HS-27A (cell line): ENCODE results near the gene CLSTN2.

Experiments
- DNase-seq: peaks from one replicate; pipeline ENCODE4 v3.0.0-alpha.2; 2012; ENCODE audit warnings: low read depth, missing footprints

The CLSTN2 gene

DNA sequence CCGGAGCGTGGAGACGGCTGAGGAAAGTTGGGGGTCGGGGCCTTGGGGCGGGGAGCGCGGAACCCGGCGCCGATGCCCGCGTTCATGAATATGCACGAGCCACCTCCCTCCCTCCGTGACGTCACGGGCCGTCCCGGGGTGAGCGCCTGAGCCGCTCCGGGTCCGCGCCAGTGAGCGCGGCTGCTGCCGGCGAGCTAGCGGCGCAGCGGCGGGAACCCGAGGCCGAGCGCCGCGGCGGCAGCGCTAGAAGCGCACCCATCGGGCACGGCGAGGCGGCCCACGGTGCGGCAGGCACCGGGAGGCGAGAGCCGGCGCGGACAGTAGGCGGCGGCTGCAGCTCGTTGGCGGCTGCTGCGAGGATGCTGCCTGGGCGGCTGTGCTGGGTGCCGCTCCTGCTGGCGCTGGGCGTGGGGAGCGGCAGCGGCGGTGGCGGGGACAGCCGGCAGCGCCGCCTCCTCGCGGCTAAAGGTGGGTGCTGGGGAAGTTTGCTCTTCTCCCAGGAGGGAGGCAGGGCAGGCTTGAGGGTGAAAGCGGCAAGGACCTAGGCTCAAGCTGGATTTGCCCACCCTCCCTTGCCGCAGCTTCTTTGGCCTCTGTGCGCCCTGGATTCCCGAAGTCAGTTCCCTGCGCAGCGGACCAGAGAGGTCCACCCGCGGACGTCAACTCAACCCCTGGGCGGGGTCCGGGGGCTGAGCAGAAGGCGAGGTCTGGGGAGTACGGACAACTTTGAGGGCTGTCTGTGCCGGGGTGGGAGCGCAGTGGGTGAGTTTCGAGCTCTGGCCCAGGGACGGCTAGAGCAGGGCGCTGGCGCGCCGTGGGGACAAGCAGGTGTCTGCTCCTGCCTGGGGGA, at the start of gene CLSTN2:
CLSTN2 (plus strand) TSS at position 170 of the 850 bp plus-strand sequence.
- DNase-seq, result no peak

DNA sequence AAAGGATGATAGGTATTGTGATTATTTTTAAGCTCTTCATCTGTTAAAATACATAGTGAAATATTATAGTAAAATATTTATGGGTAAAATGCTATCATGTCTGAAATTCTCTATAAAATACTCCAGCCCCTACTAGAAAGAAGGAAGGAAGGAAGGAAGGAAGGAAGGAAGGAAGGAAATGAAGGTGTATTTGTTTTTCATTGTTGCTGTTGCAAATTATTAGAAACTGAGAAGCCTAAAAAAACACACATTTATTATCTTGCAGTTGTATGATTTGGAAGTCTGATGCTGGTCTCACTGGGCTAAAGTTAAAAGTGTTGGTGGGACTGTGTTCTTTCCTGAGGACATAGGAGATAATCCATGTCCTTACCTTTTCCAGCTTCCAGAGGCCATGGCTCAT, 47.6 kb upstream of the CLSTN2 start:
- DNase-seq, result no peak

DNA sequence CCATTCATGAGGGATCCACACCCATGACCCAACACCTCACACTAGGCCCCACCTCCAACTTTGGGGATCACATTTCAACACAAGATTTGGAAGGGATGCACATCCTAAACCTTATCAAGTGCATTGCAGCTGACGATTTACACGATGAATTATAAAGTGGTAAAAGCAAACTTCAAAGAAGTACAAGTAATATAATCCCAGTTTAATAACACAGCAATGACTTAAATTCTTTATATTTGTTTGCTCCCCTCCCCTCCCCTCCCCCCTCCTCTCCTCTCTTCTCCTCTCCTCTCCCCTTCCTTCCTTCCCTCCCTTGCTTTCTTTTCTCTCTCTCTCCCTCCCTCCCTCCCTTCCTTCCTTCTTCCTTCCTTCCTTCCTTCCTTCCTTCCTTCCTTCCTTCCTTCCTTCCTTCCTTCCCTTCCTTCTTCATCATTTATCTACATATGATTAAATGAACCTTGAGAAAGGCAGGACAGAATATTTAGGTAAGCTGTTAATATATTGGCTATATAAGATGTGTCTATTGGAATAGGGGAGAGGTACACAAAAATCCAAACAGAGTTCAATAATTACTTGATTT, 46.3 kb upstream of the CLSTN2 start:
- no peak for DNase-seq

DNA sequence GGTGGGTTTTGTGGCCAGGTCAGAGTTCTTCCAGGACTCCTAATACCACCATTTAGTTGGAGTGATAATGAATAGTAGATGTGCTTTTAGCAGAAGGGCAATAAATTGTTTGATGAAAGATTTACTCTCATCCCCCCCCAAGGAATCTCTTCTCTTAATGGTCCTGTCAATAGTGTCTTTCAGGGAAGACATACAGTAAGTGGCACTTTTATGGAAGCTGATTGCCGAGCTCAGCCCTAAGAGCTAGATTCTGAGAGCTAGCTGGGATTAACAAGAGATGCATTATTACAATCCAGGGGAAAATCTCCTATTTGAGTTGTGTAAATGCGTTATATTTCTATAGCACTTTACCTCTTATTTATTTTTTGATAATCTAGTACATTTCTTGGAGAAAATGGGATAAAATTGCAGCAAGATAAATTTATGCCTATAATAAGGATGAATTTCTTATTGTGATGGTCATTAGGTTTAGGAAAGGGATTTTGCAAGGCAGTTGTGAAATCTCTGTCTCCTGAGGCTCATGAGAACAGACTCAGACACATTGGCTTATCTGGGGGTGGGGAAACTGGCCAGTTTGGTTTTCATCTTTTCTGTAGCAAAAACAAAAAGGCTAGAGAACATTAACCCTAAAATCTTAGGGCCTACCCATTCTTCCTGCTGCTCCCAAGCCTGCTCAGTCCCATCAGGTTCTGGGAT, 41.6 kb upstream of the CLSTN2 start:
- no peak for DNase-seq

DNA sequence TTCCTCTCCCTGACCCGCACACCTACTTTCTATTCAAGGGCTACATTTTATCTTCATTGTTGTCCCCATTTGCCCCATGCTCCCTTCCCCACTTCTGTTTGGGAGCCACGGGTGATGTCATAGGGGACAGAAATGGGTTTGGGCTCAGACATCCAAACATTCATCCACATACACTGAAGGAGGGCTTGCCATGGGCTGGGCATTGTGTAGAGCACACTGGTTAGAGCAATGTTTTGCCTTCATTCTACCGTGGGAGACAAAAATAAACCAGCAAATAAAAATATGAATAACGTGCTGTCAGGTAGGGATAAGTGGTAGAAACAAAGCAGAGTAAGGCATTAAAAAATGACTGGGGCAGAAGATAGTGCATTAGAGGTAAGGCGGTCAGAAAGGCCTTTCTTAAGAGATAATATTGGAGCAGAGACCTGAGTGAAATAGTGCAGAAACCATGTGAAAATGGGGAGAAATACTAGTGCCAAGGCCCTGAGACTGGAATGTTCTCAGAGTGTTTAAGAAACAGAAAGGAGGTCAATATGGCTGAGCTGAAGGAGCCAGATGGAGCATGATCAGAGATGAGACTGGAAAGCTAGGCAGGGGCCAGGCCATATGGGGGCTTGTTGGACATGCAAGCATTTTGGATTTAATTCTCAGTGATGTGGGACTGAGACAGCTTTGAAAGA, 40.9 kb upstream of the CLSTN2 start:
- no peak for DNase-seq

DNA sequence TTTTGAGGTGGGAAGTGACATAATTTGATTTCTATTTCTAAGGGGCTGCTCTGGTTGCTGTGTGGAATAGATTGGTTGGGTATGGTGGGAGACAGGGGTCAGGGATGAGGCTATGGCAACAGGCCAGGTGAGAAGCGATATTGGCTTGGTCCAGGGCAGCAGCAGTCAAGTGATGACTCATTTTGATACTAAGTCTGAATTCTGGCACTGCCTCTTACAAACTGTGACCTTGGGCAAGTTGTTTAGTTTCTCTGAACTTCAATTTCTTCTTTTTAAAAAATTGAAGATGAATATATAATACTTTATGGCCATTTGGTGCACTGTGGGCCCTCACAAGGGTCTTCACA, 40.4 kb upstream of the CLSTN2 start:
- no peak for DNase-seq

DNA sequence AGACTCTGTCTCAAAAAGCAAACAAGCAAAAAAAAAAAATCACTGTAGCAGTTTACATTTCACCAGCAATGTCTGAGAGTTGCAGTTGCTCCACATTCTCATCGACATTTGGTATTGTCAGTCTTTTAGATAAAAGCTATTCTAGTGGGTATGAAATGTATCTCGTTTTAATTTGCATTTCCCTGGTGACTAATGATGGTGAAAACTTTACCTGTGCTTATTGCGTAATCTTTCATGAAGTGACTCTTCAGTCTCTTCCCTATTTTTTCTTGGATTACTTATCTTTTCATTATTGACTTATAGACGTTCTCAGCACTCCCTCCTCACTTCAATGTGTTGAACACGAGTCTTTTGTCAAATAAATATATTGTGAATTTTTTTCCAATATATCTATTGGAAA, 37.2 kb upstream of the CLSTN2 start:
- no peak for DNase-seq

DNA sequence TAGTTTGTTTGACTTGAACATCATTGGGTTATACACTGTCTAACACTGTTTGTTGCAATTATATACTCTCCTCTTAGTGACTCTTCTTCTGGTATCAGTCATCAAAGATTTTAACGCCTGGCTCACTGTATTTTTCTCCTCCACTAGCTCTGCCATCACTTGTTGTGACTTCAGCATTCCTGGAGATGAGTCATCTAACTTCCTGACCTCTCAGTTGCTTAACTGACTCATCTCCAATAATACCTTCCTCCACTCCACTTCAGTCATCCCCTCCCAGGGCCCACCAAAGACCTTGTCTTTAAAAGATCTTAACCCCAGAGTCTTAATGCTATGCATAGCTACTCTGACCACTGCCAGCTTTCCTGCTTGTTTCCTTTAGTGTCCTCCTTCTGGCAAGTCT, 28.6 kb upstream of the CLSTN2 start:
- DNase-seq, result no peak

DNA sequence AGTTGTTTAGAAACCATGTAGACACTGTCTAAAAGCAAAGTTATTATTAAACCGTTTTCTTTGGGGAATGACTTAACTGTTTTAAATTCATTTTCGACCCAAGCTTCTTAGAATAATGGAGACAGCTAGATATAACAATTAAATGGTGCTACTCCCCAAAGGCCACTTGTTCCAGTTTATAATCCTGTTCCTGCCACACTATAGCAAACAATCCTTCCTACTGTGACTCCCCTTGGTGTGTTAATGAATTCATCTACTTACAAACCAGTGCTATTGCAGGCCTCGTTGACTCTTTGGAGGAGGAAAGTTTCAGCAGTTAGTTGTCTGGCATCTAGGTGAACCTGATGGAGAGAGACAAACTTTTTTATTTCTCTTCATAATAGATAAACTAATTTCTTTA, 25.2 kb upstream of the CLSTN2 start:
- DNase-seq, result no peak

DNA sequence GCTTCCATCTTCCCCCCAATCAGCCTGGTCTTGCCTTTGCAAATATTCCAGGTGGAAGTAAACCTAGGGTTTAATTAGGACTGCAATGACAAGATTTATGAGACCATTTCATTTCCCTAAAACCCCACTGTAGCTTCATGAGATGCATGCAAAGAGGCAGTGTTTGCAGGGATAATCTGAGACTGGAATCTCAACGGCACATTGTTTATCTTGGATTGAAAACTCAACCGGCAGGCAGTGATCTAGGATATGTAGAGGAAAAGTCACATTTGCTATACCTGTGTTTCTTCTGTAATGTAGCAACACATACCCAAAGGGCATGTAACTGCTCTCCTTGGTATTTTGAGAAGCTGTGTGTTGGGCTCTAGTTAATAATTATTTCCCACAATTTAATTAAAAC, 18.7 kb upstream of the CLSTN2 start:
- no peak for DNase-seq

DNA sequence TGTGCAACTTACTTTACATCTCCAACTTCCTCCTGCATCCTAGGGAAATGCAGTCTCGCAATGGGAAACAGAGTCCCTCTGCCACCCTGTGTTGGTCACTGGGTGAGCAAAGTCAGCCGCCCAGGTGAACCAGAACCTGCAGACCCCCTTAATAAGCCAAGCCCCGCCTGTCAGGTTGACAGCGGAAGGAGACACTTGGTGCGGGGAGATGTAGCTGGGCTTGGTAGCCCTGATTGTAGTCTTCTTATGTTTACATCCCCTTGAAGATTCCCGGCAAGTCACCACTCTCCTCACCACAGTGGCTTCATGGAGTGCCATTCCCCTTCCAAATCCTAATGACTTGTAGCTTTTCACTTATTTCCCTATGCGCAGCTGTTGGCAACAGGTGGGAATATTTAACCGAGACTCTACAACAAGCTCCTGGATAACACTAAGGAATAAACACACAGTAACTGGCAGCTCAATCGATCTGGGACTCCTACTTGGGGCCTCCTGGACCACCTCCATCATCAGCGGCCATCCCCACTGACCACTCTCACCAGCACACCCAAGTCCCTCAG, 17.7 kb upstream of the CLSTN2 start:
- no peak for DNase-seq

DNA sequence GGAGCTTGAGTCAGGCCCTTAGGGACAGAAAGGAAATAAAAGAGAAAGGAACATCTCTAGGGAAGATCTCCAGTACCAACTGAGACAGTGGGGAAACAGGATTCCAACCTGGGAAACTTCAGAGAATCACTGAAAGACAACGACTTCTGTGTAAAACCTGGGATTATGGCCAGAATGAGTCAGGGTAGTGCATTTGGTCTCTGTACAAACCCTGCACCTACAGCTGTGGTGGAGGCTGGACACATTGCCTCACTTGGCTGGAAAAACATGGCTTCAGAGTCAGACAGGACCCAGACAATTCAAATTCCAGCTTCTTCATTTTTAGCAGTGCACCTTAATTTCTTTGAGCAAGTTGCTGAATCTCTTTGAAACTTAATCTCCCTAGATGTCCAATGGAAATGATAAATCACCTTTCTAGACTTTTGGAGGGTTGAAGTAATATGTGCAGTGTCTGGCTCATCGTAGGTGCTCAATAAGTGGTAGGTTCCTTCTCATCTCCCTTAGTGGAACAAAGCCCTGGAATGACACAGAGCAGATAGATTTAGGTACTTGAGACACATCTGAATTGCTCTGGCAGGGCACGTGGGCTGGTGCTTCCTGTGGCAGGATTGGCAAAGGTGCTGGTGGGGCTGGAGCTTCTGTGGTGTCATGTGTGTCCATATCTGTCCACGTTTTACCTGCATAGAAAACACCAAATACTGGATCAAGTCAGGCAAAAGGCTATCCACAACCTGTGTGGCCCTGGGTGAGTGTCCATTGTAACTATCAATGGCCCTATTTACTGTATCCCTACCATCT, 6.1 kb upstream of the CLSTN2 start:
- no peak for DNase-seq

DNA sequence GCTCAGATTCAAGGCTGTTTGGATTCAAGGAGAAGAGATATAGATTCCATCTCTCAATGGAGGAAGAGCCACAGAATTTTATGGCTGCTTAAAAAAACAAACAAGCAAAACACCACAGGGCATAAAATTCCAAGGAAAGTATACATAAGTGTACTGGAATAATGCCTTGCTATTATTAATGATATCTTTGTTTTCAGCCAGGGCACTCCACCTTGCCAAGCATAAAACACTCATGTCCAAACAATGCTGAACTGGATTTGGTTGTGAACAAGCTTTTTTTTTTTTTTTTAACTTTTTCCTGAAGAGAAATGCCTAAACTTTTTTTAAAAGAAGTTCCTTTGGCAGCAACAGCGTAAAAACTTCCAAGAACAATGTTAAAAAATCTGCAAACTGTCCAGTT, 4.8 kb upstream of the CLSTN2 start:
- no peak for DNase-seq

DNA sequence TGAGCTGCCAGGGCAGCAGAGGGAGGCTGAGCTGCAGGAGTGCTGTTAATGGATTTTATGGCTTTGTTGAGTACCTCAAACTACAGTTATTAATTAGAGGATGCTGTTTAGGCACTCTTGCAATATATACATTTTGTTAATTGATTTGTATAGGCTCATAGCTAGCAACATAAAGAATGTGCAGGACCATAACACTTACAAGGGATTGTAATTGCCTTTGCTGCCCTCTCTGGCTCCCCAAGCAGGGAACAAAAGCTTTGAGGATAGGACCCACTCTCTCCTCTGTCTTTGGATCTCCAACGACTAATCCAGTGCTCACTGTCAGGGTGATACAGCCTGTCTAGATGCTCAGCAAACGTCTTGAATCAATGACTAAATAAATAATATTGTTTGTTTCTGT, 1.2 kb upstream of the CLSTN2 start:
- DNase-seq, result no peak

DNA sequence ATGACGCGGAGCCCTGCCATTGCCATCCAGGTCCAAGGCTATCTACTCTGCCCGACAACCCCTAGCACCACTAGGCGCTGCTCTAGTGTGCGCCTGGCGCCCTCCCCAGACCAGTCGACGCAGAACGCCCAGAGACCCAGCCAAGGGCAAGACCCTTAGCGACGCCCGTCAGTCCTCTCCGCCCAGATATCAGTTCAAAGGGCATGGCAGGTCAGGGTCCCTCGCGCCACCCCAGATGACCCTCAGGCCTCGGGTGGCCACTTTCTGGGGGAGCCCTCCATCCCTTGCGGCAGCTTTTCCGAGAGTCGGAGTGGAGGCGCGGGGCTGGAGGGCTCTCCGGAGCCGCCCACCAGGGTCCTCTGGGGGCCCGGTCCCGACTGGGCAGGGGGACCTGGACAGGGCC, 371 bp upstream of the CLSTN2 start:
- no peak for DNase-seq

DNA sequence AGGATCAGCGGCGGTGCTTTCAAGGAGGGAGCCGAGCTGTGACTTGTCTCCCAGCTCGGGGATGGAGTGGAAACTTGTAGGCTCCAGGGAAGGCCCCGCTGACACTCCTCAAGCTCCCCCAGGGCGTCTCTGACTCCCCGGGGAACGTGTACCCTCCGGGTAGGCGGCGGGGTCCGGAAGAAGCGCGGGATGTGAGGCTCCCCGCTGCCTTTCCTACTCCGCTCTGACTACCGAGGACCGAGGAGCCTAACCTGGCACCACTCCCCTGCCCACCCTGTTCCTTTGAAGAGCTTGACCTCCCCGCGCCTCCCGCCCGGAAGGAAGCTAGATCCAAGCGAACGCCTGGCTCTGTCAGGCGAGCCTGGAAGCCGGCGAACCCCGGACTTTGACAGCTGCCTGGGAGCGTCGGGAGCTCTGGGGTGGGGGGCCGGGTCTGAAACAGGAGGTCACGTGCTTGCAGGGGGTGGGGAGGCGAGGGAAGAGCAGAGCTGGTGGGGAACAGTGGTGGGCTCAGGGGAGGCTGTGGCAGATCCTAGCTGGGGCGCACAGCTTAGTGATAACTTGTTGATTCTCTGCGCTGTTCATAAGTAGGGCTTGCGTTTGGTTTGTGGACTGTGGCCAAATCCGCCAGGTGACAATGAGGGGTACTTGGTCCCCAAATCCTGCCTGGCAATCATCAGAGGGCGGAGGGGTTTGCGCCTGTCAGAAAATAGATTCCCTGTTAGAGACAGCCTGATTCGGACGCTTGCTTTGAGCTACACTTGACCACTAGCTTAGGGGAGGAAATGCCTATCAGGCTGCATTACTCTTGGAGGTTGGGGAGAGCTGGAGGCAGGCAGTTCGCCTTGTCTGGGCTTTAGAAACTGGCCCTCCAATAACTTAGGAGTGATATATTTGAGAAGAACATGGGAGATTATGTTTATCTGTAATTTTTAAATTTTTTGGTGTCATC, 1.2 kb downstream of the CLSTN2 start:
- DNase-seq, result no peak

DNA sequence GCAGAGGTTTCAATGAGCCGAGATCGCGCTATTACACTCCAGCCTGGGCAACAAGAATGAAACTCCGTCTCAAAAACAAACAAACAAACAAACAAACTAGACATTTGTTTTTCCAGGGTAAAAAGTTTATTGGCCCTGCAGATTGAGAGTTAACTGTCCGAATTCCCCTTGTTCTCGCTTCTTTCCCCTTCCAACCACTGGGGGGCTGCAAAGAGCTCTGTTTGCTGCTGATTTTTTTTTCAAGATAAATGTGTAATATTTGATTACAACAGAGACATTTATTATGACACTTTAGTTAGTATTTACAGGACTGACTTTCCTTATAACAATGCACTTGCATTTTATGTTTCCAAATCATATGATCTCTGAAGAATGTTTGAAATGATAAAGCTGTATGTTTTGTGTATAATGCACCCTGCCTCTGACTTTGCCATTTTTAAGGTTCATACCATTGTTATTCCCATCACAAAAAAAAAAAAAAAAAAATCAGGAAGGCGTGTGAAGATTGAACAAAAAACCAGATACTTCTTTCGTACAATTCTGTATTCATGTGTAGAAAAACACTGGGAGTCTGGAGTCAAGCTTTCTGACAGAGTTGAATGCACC, 2.8 kb downstream of the CLSTN2 start:
- DNase-seq, result no peak

DNA sequence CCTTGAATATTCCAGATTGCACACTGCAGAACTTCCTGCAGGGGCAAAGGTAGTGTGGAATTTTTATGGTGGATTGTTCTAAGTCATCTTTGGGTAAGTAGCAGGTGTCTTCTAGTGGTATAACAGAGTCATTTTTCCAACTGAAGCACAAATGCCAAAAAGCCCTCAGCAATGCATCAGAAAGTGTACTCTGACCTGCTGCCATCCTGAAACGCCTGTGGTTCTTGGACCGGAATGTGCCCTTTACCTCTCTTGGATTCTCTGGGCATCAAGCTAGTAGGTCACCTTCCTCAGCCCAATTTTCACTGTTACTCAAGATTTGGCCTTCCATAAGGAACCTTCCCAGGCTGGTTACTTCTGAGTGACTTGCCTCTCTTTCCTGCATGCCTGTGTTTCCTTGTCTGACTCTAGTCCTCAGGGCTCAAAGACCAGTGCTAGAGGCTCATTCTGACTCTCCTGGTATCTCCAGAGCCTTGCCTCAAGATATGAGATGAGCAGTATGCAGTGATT, 4.8 kb downstream of the CLSTN2 start:
- no peak for DNase-seq

DNA sequence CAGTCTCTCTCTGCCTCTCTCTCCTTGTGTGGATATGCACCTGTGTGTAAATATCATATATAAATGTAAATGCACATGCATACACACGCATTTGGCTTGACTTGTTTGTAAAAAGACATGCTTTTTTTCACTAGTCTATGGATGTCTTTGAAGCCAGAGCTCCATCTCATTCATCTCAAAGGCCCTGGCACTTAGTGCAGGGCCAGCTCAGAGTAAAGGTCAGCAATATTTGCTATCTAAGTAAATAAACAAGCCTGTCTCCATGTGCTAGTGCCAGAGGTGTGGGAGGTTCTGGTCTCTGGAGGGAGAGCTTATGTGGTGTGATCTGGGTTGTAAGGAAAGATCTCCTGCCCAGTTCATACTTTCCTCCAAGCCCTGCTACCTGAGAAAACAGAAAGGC, 5.6 kb downstream of the CLSTN2 start:
- DNase-seq, result no peak

DNA sequence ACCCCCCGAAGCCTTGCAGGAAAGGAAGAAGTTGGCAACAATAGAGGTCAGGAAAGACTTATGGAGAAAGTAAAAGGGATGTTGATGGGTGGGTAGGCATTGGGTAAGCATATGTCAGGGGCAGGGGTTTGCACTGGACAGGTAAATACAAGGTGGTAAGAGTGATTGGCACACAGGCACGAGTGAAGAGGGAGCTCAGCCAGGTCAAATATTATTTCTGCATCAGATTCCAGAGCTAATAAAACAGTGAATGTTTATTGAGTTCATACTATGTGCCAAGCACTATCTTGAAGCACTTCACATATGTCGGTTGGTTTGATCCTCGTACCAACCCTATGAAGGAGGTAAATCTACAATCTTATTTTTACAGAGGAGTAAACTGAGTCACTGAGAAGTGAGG, 6.6 kb downstream of the CLSTN2 start:
- no peak for DNase-seq
